ENCODE data around the gene CTIF. TPM values are rescaled to one million over a fixed set of nuclear protein-coding genes. Genes with fewer than 3 reads are reported as not detected.

The CTIF gene
- total RNA-seq, 1 experiment from 2014 or later: 13.6 TPM

- DNase-seq: no peak
- no peaks in the 10 kb centered on the region for H3K27me3 ChIP-seq
Observed at GRCh38 chr18:48552130-48552529, 13.3 kb downstream of the CTIF start.

GRCh38 chr18:48553236-48553635 is 14.4 kb downstream of the CTIF start:
- no peaks in the 10 kb centered on the region for H3K27me3 ChIP-seq
- no peak overlapping the region for H3K27ac ChIP-seq
- peaks cover 10% of the 10 kb centered on the region for H3K4me1 ChIP-seq
- no peak overlapping the region for H3K4me3 ChIP-seq
- no peaks in the 10 kb centered on the region for H3K9me3 ChIP-seq (replicated peaks)
- H3K36me3 ChIP-seq: no peaks in the 10 kb centered on the region
- no peak for DNase-seq

More at GRCh38 chr18:48552130-48552529, 13.3 kb downstream of the CTIF start:
- H3K4me1 ChIP-seq: peaks cover 21% of the 10 kb centered on the region
- H3K4me3 ChIP-seq: no peak overlapping the region
- H3K27ac ChIP-seq: no peak overlapping the region
- H3K36me3 ChIP-seq: no peaks in the 10 kb centered on the region
- no peaks in the 10 kb centered on the region for H3K9me3 ChIP-seq (replicated peaks)

- no peak for DNase-seq
- peaks cover 5% of the 10 kb centered on the region; the same call in 1 of the 2 replicates for H3K36me3 ChIP-seq
- no peaks in the 10 kb centered on the region; the same call in 1 of the 2 replicates for H3K4me1 ChIP-seq
- no peaks in the 10 kb centered on the region for H3K9me3 ChIP-seq (replicated peaks)
- H3K4me3 ChIP-seq: no peak overlapping the region
- no peaks in the 10 kb centered on the region for H3K27me3 ChIP-seq
- H3K27ac ChIP-seq: no peak overlapping the region
Observed at GRCh38 chr18:48554610-48555400, 16.0 kb downstream of the CTIF start.

GRCh38 chr18:48555465-48555995 is 16.7 kb downstream of the CTIF start:
- no peaks in the 10 kb centered on the region for H3K9me3 ChIP-seq (replicated peaks)
- no peak overlapping the region for H3K27ac ChIP-seq
- DNase-seq: no peak
- no peak overlapping the region for H3K4me3 ChIP-seq
- peaks cover 5% of the 10 kb centered on the region; the same call in 1 of the 2 replicates for H3K36me3 ChIP-seq
- H3K27me3 ChIP-seq: no peaks in the 10 kb centered on the region
- H3K4me1 ChIP-seq: no peaks in the 10 kb centered on the region; the same call in 1 of the 2 replicates

- H3K4me3 ChIP-seq: no peak overlapping the region
- no peak overlapping the region for H3K27ac ChIP-seq
- H3K9me3 ChIP-seq (replicated peaks): no peaks in the 10 kb centered on the region
- H3K27me3 ChIP-seq: no peaks in the 10 kb centered on the region
- peak in 1 of 2 experiments; percentile 27 for DNase-seq
- H3K4me1 ChIP-seq: no peaks in the 10 kb centered on the region; the same call in 1 of the 2 replicates
- peaks cover 5% of the 10 kb centered on the region; the same call in 1 of the 2 replicates for H3K36me3 ChIP-seq
Observed at GRCh38 chr18:48557640-48558174, 18.9 kb downstream of the CTIF start.

GRCh38 chr18:48558248-48558647 is 19.4 kb downstream of the CTIF start:
- no peaks in the 10 kb centered on the region for H3K27me3 ChIP-seq
- no peak overlapping the region for H3K27ac ChIP-seq
- no peak for DNase-seq
- H3K9me3 ChIP-seq (replicated peaks): no peaks in the 10 kb centered on the region
- H3K36me3 ChIP-seq: peaks cover 5% of the 10 kb centered on the region; the same call in 1 of the 2 replicates
- peaks cover 2% of the 10 kb centered on the region; the same call in 1 of the 2 replicates for H3K4me1 ChIP-seq
- no peak overlapping the region for H3K4me3 ChIP-seq

- peaks cover 5% of the 10 kb centered on the region; the same call in 1 of the 2 replicates for H3K36me3 ChIP-seq
- no peaks in the 10 kb centered on the region for H3K27me3 ChIP-seq
- no peaks in the 10 kb centered on the region for H3K9me3 ChIP-seq (replicated peaks)
- H3K4me1 ChIP-seq: peaks cover 13% of the 10 kb centered on the region
- H3K4me3 ChIP-seq: no peak overlapping the region
- no peak for DNase-seq
- no peak overlapping the region for H3K27ac ChIP-seq
Observed at GRCh38 chr18:48560491-48560890, 21.7 kb downstream of the CTIF start.

GRCh38 chr18:48562075-48562474 is 23.2 kb downstream of the CTIF start:
- Histone ChIP-seq H3K27me3 (no peaks in the 10 kb centered on the region), H3K27ac (no peak overlapping the region), H3K4me3 (no peak overlapping the region), H3K36me3 (peaks cover 5% of the 10 kb centered on the region; the same call in 1 of the 2 replicates), H3K4me1 (peaks cover 14% of the 10 kb centered on the region), H3K9me3 (replicated peaks) (no peaks in the 10 kb centered on the region)
- DNase-seq: no peak

GRCh38 chr18:48563027-48563426 is 24.2 kb downstream of the CTIF start:
- DNase-seq: no peak
- H3K27ac ChIP-seq: no peak overlapping the region

GRCh38 chr18:48564139-48564538 is 25.3 kb downstream of the CTIF start:
- Histone ChIP-seq H3K9me3 (replicated peaks) (no peaks in the 10 kb centered on the region), H3K4me1 (peaks cover 14% of the 10 kb centered on the region), H3K4me3 (no peak overlapping the region), H3K27me3 (no peaks in the 10 kb centered on the region), H3K36me3 (no peaks in the 10 kb centered on the region), H3K27ac (no peak overlapping the region)
- no peak for DNase-seq

More at GRCh38 chr18:48563027-48563426, 24.2 kb downstream of the CTIF start:
- Histone ChIP-seq H3K9me3 (replicated peaks) (no peaks in the 10 kb centered on the region), H3K4me3 (no peak overlapping the region), H3K27me3 (no peaks in the 10 kb centered on the region), H3K4me1 (peaks cover 14% of the 10 kb centered on the region), H3K36me3 (peaks cover 5% of the 10 kb centered on the region; the same call in 1 of the 2 replicates)

- Histone ChIP-seq H3K4me1 (peaks cover 14% of the 10 kb centered on the region), H3K36me3 (no peaks in the 10 kb centered on the region), H3K9me3 (replicated peaks) (no peaks in the 10 kb centered on the region), H3K27me3 (no peaks in the 10 kb centered on the region), H3K27ac (no peak overlapping the region), H3K4me3 (no peak overlapping the region)
- peak; percentile 40 to 64 for DNase-seq
Observed at GRCh38 chr18:48565105-48565504, 26.3 kb downstream of the CTIF start.

- Histone ChIP-seq H3K27ac (no peak overlapping the region), H3K27me3 (no peaks in the 10 kb centered on the region), H3K36me3 (no peaks in the 10 kb centered on the region), H3K9me3 (replicated peaks) (no peaks in the 10 kb centered on the region), H3K4me1 (peaks cover 14% of the 10 kb centered on the region), H3K4me3 (no peak overlapping the region)
- DNase-seq: no peak
Observed at GRCh38 chr18:48566589-48566988, 27.8 kb downstream of the CTIF start.

GRCh38 chr18:48567388-48567787 is 28.6 kb downstream of the CTIF start:
- Histone ChIP-seq H3K27ac (no peak overlapping the region), H3K9me3 (replicated peaks) (no peaks in the 10 kb centered on the region), H3K36me3 (no peaks in the 10 kb centered on the region), H3K4me3 (no peak overlapping the region), H3K27me3 (no peaks in the 10 kb centered on the region), H3K4me1 (peaks cover 14% of the 10 kb centered on the region)
- DNase-seq: no peak

- no peak for DNase-seq
- peaks cover 8% of the 10 kb centered on the region for H3K4me1 ChIP-seq
- H3K36me3 ChIP-seq: no peaks in the 10 kb centered on the region
- no peak overlapping the region for H3K4me3 ChIP-seq
- no peak overlapping the region for H3K27ac ChIP-seq
- no peaks in the 10 kb centered on the region for H3K9me3 ChIP-seq (replicated peaks)
- no peaks in the 10 kb centered on the region for H3K27me3 ChIP-seq
Observed at GRCh38 chr18:48569139-48569914, 30.5 kb downstream of the CTIF start.

GRCh38 chr18:48569915-48570264 is 31.1 kb downstream of the CTIF start:
- no peak overlapping the region for H3K4me3 ChIP-seq
- DNase-seq: no peak
- H3K9me3 ChIP-seq (replicated peaks): no peaks in the 10 kb centered on the region
- H3K27me3 ChIP-seq: no peaks in the 10 kb centered on the region
- H3K27ac ChIP-seq: no peak overlapping the region
- H3K36me3 ChIP-seq: no peaks in the 10 kb centered on the region
- H3K4me1 ChIP-seq: peaks cover 10% of the 10 kb centered on the region

Data from SJCRH30 (cell line).